Kidney (tissue), 14 donors: ENCODE data around the gene GTPBP1. TPM values are rescaled to one million over a fixed set of nuclear protein-coding genes. Genes with fewer than 3 reads are reported as not detected.

ENCODE experiments used
- DNase-seq, 5 donors: peaks; one replicate each; pipeline ENCODE4 v3.0.0-alpha.2; 2013 to 2020
- FAIRE-seq: peaks from 2 replicates; lab custom pipeline; 2012; peaks lifted over from hg19 to GRCh38; lab: Jason Lieb, UNC
- H3K27ac ChIP-seq, 2 donors: one replicate each; pipeline ENCODE4 v1.7.0; 2013; ENCODE audit warnings: low read depth in 2 of 2, low read length in 2 of 2, inconsistent platforms in 1 of 2
- H3K27me3 ChIP-seq: one replicate; pipeline ENCODE4 v1.7.1; 2013; ENCODE audit warnings: low read length, inconsistent platforms; ENCODE audit not compliant: control insufficient read depth, insufficient read depth
- H3K36me3 ChIP-seq, 3 donors: one replicate each; pipeline versions ENCODE4 v1.7.0 to v1.7.1; 2013; ENCODE audit warnings: low read length in 3 of 3, control low read depth in 1 of 3, inconsistent platforms in 1 of 3; ENCODE audit not compliant: insufficient read depth in 3 of 3, control insufficient read depth in 2 of 3
- H3K4me1 ChIP-seq, 3 donors: one replicate each; pipeline versions ENCODE4 v1.7.0 to v1.7.1; 2013; ENCODE audit warnings: low read length in 3 of 3, inconsistent platforms in 1 of 3, low read depth in 1 of 3; ENCODE audit not compliant: control insufficient read depth in 2 of 3, insufficient read depth in 2 of 3
- H3K4me3 ChIP-seq, 3 donors: one replicate each; pipeline versions ENCODE4 v1.7.0 to v1.8.1; 2013; ENCODE audit warnings: low read length in 3 of 3, control low read depth in 1 of 3, inconsistent platforms in 1 of 3
- H3K9ac ChIP-seq, 3 donors: one replicate each; pipeline versions ENCODE4 v1.7.0 to v1.7.1; 2013; ENCODE audit warnings: low read length in 3 of 3, control low read depth in 1 of 3, inconsistent platforms in 1 of 3
- H3K9me3 ChIP-seq, 3 donors: one replicate each; pipeline versions ENCODE4 v1.7.0 to v1.7.1; 2013; ENCODE audit warnings: low read length in 3 of 3, control low read depth in 1 of 3, inconsistent platforms in 1 of 3; ENCODE audit not compliant: control insufficient read depth in 2 of 3, insufficient read depth in 1 of 3
- intact Hi-C: fragments of 100-400 bp; cut with DNase I; formaldehyde crosslinking; loops from one replicate; pipeline ENCODE4 v1.11.1; 2022
- polyA plus RNA-seq: library from polyadenylated mRNA; stranded (reverse); fragments of 350-450 nt; fragmentation: Illumina TruSeq; extraction: RNeasy Lipid Tissue Mini Kit (QIAGEN cat#74804); gene quantifications from one replicate; pipeline ENCODE4 v1.2.3, GENCODE V29; 2014; ENCODE audit warnings: low read depth, low replicate concordance; ENCODE audit not compliant: insufficient read depth
- total RNA-seq: library from RNA; stranded (reverse); fragmentation: NEBNext Ultra II Directional; extraction: Animal tissue kit (Norgen Biotek cat#: 25700); gene quantifications from one replicate; pipeline ENCODE4 v1.2.1, GENCODE V29; 2021
- TF ChIP-seq, protein P1 (sequence below): IDR thresholded peaks from 3 replicates; pipeline ENCODE4 v1.5.1; 2012; ENCODE audit warnings: mild to moderate bottlenecking, moderate library complexity, borderline replicate concordance; ENCODE audit not compliant: insufficient read depth; ENCODE audit errors: extremely low read depth
- donor health status: control.
- donor health status: control.
- donor health status: control.
- donor health status: control.
- donor health status: control.
- donor health status: DM: yes; HTN: yes; CAD: no.
- donor health status: Normal renal cell carcinoma (clear cell type).

The GTPBP1 gene
- total and polyA plus RNA-seq, 2 donors from 2014 or later, result 11.7 to 52.0 TPM

DNA sequence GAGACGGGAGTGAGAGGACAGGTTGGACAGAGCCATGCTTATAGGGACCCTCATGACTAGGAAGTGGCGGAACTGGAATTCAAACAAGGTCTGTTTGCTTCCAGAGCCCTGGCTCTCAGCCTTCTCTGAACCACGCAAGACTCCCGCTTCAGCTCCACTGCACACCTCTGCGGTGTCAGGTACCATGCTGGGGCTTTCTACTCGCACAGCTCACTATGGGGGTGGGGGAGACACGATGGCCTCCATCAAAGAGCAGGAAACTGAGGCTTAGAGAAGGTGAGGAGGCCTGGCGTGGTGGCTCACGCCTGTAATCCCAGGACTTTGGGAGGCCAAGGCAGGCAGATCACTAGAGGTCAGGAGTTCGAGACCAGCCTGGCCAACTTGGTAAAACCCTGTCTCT, 35.8 kb downstream of the GTPBP1 start:
- no peak overlapping the region for H3K9ac ChIP-seq
- H3K27ac ChIP-seq, result no peak overlapping the region
- no peaks in the 10 kb centered on the region for H3K9me3 ChIP-seq
- H3K4me3 ChIP-seq, result no peak overlapping the region
- H3K27me3 ChIP-seq, result no peaks in the 10 kb centered on the region
- H3K4me1 ChIP-seq, result no peaks in the 10 kb centered on the region
- H3K36me3 ChIP-seq, result peaks cover 0 to 94% (median 59%) of the 10 kb centered on the region in 3 donors
- no peak for DNase-seq
- TF ChIP-seq, protein P1, sequence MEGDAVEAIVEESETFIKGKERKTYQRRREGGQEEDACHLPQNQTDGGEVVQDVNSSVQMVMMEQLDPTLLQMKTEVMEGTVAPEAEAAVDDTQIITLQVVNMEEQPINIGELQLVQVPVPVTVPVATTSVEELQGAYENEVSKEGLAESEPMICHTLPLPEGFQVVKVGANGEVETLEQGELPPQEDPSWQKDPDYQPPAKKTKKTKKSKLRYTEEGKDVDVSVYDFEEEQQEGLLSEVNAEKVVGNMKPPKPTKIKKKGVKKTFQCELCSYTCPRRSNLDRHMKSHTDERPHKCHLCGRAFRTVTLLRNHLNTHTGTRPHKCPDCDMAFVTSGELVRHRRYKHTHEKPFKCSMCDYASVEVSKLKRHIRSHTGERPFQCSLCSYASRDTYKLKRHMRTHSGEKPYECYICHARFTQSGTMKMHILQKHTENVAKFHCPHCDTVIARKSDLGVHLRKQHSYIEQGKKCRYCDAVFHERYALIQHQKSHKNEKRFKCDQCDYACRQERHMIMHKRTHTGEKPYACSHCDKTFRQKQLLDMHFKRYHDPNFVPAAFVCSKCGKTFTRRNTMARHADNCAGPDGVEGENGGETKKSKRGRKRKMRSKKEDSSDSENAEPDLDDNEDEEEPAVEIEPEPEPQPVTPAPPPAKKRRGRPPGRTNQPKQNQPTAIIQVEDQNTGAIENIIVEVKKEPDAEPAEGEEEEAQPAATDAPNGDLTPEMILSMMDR, result no peak
- no peak for FAIRE-seq
- intact Hi-C loops, result no loop called here

DNA sequence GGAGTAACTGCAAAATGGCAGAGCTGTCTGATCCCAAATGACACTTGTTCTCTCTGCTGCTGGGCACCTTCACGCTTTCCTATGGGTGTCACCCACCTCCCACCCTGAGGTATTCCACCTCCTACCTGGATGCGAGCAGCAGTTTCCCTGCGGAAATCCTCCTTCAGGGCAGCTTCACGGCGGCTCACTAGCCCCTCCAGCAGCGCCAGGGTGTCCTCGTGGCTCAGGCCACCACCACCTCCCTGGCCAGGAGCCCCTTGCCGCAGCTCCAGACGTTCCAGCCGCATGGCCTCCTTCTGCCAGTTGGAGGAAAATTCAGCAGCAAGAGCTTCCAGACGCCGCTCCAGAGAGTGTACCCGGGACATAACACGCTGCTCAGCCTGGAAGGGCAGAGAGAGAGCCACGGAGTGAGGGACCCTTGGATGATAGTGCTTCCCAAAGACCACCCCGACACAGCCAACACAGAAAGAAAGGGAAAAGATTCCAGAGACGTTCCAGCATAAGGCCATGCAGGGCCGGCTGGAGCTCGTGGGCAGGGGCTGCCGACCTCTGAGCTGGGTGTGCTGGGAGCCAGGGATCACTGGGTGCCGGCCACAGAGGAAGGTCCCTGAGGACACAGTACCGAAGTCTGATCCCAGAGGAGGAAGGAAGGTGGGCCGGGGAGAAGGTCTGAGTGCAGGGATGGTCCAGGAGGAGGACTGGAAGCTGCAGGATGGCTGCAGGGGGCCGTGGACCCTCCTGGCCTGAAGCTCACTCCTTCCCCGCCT, 36.6 kb downstream of the GTPBP1 start:
- no peak overlapping the region for H3K9ac ChIP-seq
- no peaks in the 10 kb centered on the region for H3K4me1 ChIP-seq
- H3K27ac ChIP-seq, result no peak overlapping the region
- H3K9me3 ChIP-seq, result no peaks in the 10 kb centered on the region
- no peak for FAIRE-seq
- H3K36me3 ChIP-seq, result peaks cover 0 to 87% (median 56%) of the 10 kb centered on the region in 3 donors
- no peaks in the 10 kb centered on the region for H3K27me3 ChIP-seq
- intact Hi-C loops, result no loop called here
- TF ChIP-seq, protein P1, result no peak
- no peak overlapping the region for H3K4me3 ChIP-seq
- no peak for DNase-seq

DNA sequence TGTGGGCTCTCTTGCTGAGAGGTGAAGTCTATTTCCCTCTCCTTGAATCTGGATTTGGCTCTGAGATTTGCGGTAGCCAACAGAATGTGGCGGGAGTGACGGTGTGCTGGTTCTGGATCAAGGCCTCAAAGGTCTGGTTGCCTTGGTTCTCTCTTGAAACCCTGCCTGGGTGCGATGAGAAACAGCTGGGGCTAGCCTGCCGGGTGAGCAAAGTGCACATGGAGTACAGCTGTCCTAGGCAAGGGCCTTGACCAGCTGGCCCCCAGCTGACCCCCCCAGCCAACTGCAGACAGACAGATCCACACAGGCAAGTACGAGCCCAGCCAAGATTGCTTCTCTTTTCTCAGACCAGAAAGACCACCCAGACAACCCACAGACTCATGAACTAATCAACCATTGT, 39.2 kb downstream of the GTPBP1 start:
- intact Hi-C loops, result no loop called here
- Histone ChIP-seq H3K4me3 (no peak overlapping the region), H3K36me3 (peaks cover 0 to 79% (median 45%) of the 10 kb centered on the region in 3 donors), H3K27me3 (no peaks in the 10 kb centered on the region), H3K9ac (no peak overlapping the region), H3K4me1 (no peaks in the 10 kb centered on the region), H3K27ac (no peak overlapping the region), H3K9me3 (no peaks in the 10 kb centered on the region)
- FAIRE-seq, result no peak
- DNase-seq, result no peak
- TF ChIP-seq, protein P1, result no peak
